Astrocyte (in vitro differentiated cells and primary cell): ENCODE results near the gene ADORA2A.

Source experiments
- EZH2 ChIP-seq: IDR thresholded peaks from 2 replicates; pipeline ENCODE4 v1.6.1; 2012; ENCODE audit warnings: mild to moderate bottlenecking, low read length, inconsistent platforms; ENCODE audit not compliant: insufficient read depth
- TF ChIP-seq, protein P1 (sequence below): IDR thresholded peaks from 2 replicates; pipeline ENCODE4 v1.5.1; 2011; ENCODE audit warnings: low read depth, mild to moderate bottlenecking, inconsistent platforms, low read length, moderate library complexity; ENCODE audit not compliant: insufficient read depth

GRCh38 chr22:24400726-24401596, 26.4 kb upstream of the ADORA2A start:
- TF ChIP-seq, protein P1, sequence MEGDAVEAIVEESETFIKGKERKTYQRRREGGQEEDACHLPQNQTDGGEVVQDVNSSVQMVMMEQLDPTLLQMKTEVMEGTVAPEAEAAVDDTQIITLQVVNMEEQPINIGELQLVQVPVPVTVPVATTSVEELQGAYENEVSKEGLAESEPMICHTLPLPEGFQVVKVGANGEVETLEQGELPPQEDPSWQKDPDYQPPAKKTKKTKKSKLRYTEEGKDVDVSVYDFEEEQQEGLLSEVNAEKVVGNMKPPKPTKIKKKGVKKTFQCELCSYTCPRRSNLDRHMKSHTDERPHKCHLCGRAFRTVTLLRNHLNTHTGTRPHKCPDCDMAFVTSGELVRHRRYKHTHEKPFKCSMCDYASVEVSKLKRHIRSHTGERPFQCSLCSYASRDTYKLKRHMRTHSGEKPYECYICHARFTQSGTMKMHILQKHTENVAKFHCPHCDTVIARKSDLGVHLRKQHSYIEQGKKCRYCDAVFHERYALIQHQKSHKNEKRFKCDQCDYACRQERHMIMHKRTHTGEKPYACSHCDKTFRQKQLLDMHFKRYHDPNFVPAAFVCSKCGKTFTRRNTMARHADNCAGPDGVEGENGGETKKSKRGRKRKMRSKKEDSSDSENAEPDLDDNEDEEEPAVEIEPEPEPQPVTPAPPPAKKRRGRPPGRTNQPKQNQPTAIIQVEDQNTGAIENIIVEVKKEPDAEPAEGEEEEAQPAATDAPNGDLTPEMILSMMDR: no peak
- no peak for TF ChIP-seq EZH2
